Lower leg skin (tissue), 3 donors: ENCODE measurements around the gene TARDBP.
"Not testable (repeated sequence)": the region's sequence is repeated elsewhere in the genome, so short reads cannot be mapped to it uniquely, and the experiment has no call there.

ENCODE experiments used
- CTCF ChIP-seq, 3 donors: fragments of 450-650 bp; IDR thresholded peaks; one replicate each; pipeline ENCODE4 v1.5.1; 2016; ENCODE audit warnings: antibody characterized with exemption in 3 of 3, mild to moderate bottlenecking in 3 of 3, moderate library complexity in 2 of 3
- POLR2A ChIP-seq, 2 donors: fragments of 450-650 bp; IDR thresholded peaks; one replicate each; pipeline ENCODE4 v1.6.1; 2016 to 2017; ENCODE audit warnings: antibody characterized with exemption in 2 of 2, mild to moderate bottlenecking in 1 of 2, moderate library complexity in 1 of 2

GRCh38 chr1:11037019-11037739 lies 24.7 kb downstream of the TARDBP start:
- peak in 1 of 3 donors; percentile 64 for TF ChIP-seq CTCF (IDR thresholded peaks at IDR 0.05)
- not testable (repeated sequence) for TF ChIP-seq POLR2A (IDR thresholded peaks at IDR 0.05)
